CD4-positive, alpha-beta memory T cell (primary cell): ENCODE data around the gene ARHGAP45. TPM values are rescaled to one million over a fixed set of nuclear protein-coding genes. Genes with fewer than 3 reads are reported as not detected.
A peak's percentile ranks its signal among the peaks of the same experiment; 100 is the strongest.

Experiments
- CTCF ChIA-PET: fragments of 350-600 bp; sonication (Branson Sonifier 250); formaldehyde crosslinking; loops from one replicate; lab custom pipeline; 2021; ENCODE audit warnings: inconsistent platforms; ENCODE audit not compliant: partially characterized antibody; lab: Charles Lee
- POLR2A ChIA-PET: fragments of 350-600 bp; sonication (Branson Sonifier 250); formaldehyde crosslinking; loops from one replicate; lab custom pipeline; 2021; ENCODE audit not compliant: partially characterized antibody; lab: Charles Lee
- DNase-seq, 5 donors: peaks; one replicate each; pipeline versions ENCODE4 v3.0.0 to v3.0.0-alpha.2; 2020 to 2022; ENCODE audit warnings: mixed read lengths in 1 of 5
- H3K27ac ChIP-seq: one replicate; pipeline ENCODE4 v1.7.0; 2013; ENCODE audit warnings: low read depth, low read length
- H3K27me3 ChIP-seq: 2 replicates; pipeline ENCODE4 v1.7.0; 2013; ENCODE audit warnings: mild to moderate bottlenecking, low read length, moderate library complexity; ENCODE audit not compliant: insufficient read depth
- H3K36me3 ChIP-seq: 2 replicates; pipeline ENCODE4 v1.7.0; 2013; ENCODE audit warnings: mild to moderate bottlenecking, low read length, moderate library complexity; ENCODE audit not compliant: insufficient read depth
- H3K4me1 ChIP-seq: 2 replicates; pipeline ENCODE4 v1.7.0; 2013; ENCODE audit warnings: mild to moderate bottlenecking, low read length, moderate library complexity; ENCODE audit not compliant: insufficient read depth
- H3K4me3 ChIP-seq, 2 donors: one replicate each; pipeline ENCODE4 v1.7.0; 2013; ENCODE audit warnings: low read length in 2 of 2, mild to moderate bottlenecking in 1 of 2
- H3K9me3 ChIP-seq, 2 donors: one replicate each; pipeline ENCODE4 v1.7.0; 2013; ENCODE audit warnings: low read length in 2 of 2, control low read depth in 1 of 2; ENCODE audit not compliant: control insufficient read depth in 1 of 2
- H3K27ac Mint-ChIP-seq, 7 donors: one replicate each; pipeline ENCODE4 v1.8.0; 2020 to 2021; ENCODE audit warnings: mixed read lengths in 7 of 7, mild to moderate bottlenecking in 6 of 7, inconsistent platforms in 3 of 7, moderate library complexity in 3 of 7
- H3K27me3 Mint-ChIP-seq, 2 donors: one replicate each; pipeline ENCODE4 v1.8.0; 2020 to 2021; ENCODE audit warnings: mixed read lengths in 2 of 2
- H3K36me3 Mint-ChIP-seq, 2 donors: one replicate each; pipeline ENCODE4 v1.8.0; 2020 to 2021; ENCODE audit warnings: mixed read lengths in 2 of 2, inconsistent platforms in 1 of 2, mild to moderate bottlenecking in 1 of 2
- H3K4me1 Mint-ChIP-seq, 4 donors: one replicate each; pipeline ENCODE4 v1.8.0; 2020 to 2021; ENCODE audit warnings: mixed read lengths in 4 of 4, mild to moderate bottlenecking in 1 of 4
- H3K4me3 Mint-ChIP-seq, 8 donors: one replicate each; pipeline ENCODE4 v1.8.0; 2020 to 2021; ENCODE audit warnings: mixed read lengths in 8 of 8, mild to moderate bottlenecking in 7 of 8, moderate library complexity in 6 of 8, inconsistent platforms in 3 of 8
- H3K9me3 Mint-ChIP-seq, 8 donors: one replicate each; pipeline ENCODE4 v1.8.0; 2020 to 2021; ENCODE audit warnings: mixed read lengths in 8 of 8, mild to moderate bottlenecking in 5 of 8, inconsistent platforms in 3 of 8, moderate library complexity in 1 of 8
- intact Hi-C: fragments of 100-400 bp; cut with micrococcal nuclease; formaldehyde crosslinking; loops from one replicate; pipeline ENCODE4 v1.15.1; 2023
- polyA plus RNA-seq, 2 donors: library from polyadenylated mRNA; unstranded; fragments of 300-500 nt; fragmentation: Illumina TruSeq; gene quantifications; one replicate each; pipeline ENCODE4 v1.2.3, GENCODE V29; 2021
- total RNA-seq, 2 experiments: library from RNA; stranded (reverse); gene quantifications; one replicate each; pipeline ENCODE4 v1.2.3, GENCODE V29; 2021

Gene ARHGAP45
- total and polyA plus RNA-seq, 4 experiments from 2014 or later, result 222 to 836 (median 667) TPM

- intact Hi-C loops, result loop anchor here (1.0 kb wide), 1 partner anchor 13 kb away; the partner anchor contains the start of gene ABCA7
- CTCF ChIA-PET, result interaction anchor here (0.7 to 4.5 kb wide), 9 partner anchors 11 to 163 kb away, joined by 3 to 31 read pairs (median 3); partner anchors contain the start of genes ABCA7 and ARHGAP45
- H3K27ac Mint-ChIP-seq, result peak overlapping the region; percentile 93 to 98 (median 95)
Observed at GRCh38 chr19:1026783-1027649, 40.0 kb upstream of the ARHGAP45 start.

GRCh38 chr19:1027650-1028061 is 39.3 kb upstream of the ARHGAP45 start:
- Histone ChIP-seq H3K36me3 (peaks cover 11% of the 10 kb centered on the region), H3K4me1 (peaks cover 42% of the 10 kb centered on the region), H3K9me3 (no peaks in the 10 kb centered on the region), H3K27me3 (no peaks in the 10 kb centered on the region), H3K4me3 (peak overlapping the region; percentile 91 to 97), H3K27ac (peak overlapping the region; percentile 83)
- Mint-ChIP-seq H3K4me3 (peak overlapping the region; percentile 97 to 99 (median 98)), H3K27ac (peak overlapping the region; percentile 93 to 98 (median 95)), H3K27me3 (no peaks in the 10 kb centered on the region), H3K36me3 (peaks cover 12 to 22% of the 10 kb centered on the region in 2 donors), H3K9me3 (peaks cover 0 to 3% (median 0%) of the 10 kb centered on the region in 8 donors), H3K4me1 (peaks cover 10 to 36% (median 23%) of the 10 kb centered on the region in 4 donors)
- intact Hi-C loops, result loop anchor here (1.0 kb wide), 1 partner anchor 38 kb away; no protein-coding TSS in a partner anchor
- DNase-seq, result peak in 1 of 5 donors; percentile 42
- POLR2A ChIA-PET, result interaction anchor here (0.7 to 21.2 kb wide), 22 partner anchors 9 to 248 kb away, joined by 3 to 1029 read pairs (median 6); partner anchors contain the start of genes ABCA7, ARHGAP45, CIRBP and FAM174C
- CTCF ChIA-PET, result interaction anchor here (1.0 to 4.5 kb wide), 7 partner anchors 11 to 53 kb away, joined by 3 to 31 read pairs (median 3); partner anchors contain the start of genes ABCA7 and ARHGAP45

More at GRCh38 chr19:1026783-1027649, 40.0 kb upstream of the ARHGAP45 start:
- H3K27me3 ChIP-seq, result no peaks in the 10 kb centered on the region
- Mint-ChIP-seq H3K4me3 (peak overlapping the region; percentile 97 to 99 (median 98)), H3K4me1 (peaks cover 8 to 35% (median 21%) of the 10 kb centered on the region in 4 donors), H3K27me3 (no peaks in the 10 kb centered on the region), H3K9me3 (peaks cover 0 to 3% (median 0%) of the 10 kb centered on the region in 8 donors), H3K36me3 (peaks cover 6 to 16% of the 10 kb centered on the region in 2 donors)
- H3K27ac ChIP-seq, result peak overlapping the region; percentile 83
- peak; percentile 31 to 58 (median 46) for DNase-seq
- peak overlapping the region; percentile 91 to 97 for H3K4me3 ChIP-seq
- H3K9me3 ChIP-seq, result no peaks in the 10 kb centered on the region
- POLR2A ChIA-PET, result interaction anchor here (0.7 to 21.2 kb wide), 26 partner anchors 9 to 248 kb away, joined by 3 to 1029 read pairs (median 5); partner anchors contain the start of genes ABCA7, ARHGAP45, ATP5F1D and CIRBP
- H3K4me1 ChIP-seq, result peaks cover 37% of the 10 kb centered on the region
- H3K36me3 ChIP-seq, result peaks cover 5% of the 10 kb centered on the region

GRCh38 chr19:1028062-1028926 is 38.7 kb upstream of the ARHGAP45 start:
- Histone ChIP-seq H3K27me3 (no peaks in the 10 kb centered on the region), H3K4me3 (peak overlapping the region; percentile 91 to 97), H3K9me3 (no peaks in the 10 kb centered on the region), H3K27ac (peak overlapping the region; percentile 83), H3K4me1 (peaks cover 49% of the 10 kb centered on the region), H3K36me3 (peaks cover 18% of the 10 kb centered on the region)
- peaks cover 12 to 28% of the 10 kb centered on the region in 2 donors for H3K36me3 Mint-ChIP-seq
- CTCF ChIA-PET, result interaction anchor here (0.8 to 4.5 kb wide), 8 partner anchors 10 to 238 kb away, joined by 3 to 31 read pairs (median 4); partner anchors contain the start of genes ABCA7 and ARHGAP45
- POLR2A ChIA-PET, result interaction anchor here (0.7 to 21.2 kb wide), 28 partner anchors 10 to 247 kb away, joined by 3 to 1029 read pairs (median 6); partner anchors contain the start of genes ABCA7, ARHGAP45, CIRBP and FAM174C
- peaks cover 10 to 40% (median 27%) of the 10 kb centered on the region in 4 donors for H3K4me1 Mint-ChIP-seq
- intact Hi-C loops, result loop anchor here (1.0 kb wide), 1 partner anchor 37 kb away; no protein-coding TSS in a partner anchor
- peak; percentile 65 to 79 (median 75) for DNase-seq
- peaks cover 0 to 3% (median 0%) of the 10 kb centered on the region in 8 donors for H3K9me3 Mint-ChIP-seq
- H3K27ac Mint-ChIP-seq, result peak overlapping the region; percentile 89 to 98 (median 93)
- H3K27me3 Mint-ChIP-seq, result no peaks in the 10 kb centered on the region
- H3K4me3 Mint-ChIP-seq, result peak overlapping the region; percentile 89 to 98 (median 97)

- CTCF ChIA-PET, result interaction anchor here (0.7 to 2.9 kb wide), 8 partner anchors 11 to 234 kb away, joined by 3 to 18 read pairs (median 3); partner anchors contain the start of genes RNU6-2 and TMEM259
Observed at GRCh38 chr19:1032264-1032867, 34.6 kb upstream of the ARHGAP45 start.

GRCh38 chr19:1035998-1036621 is 30.9 kb upstream of the ARHGAP45 start:
- no peak for DNase-seq
- POLR2A ChIA-PET, result interaction anchor here (1.0 to 57.1 kb wide), 5 partner anchors 11 to 233 kb away, joined by 3 to 3893 read pairs (median 25); partner anchors contain the start of genes ARHGAP45, CIRBP, CNN2 and GPX4
- Mint-ChIP-seq H3K4me3 (peak overlapping the region in 2 of 8 donors; percentile 29 to 48), H3K36me3 (peaks cover 27 to 55% of the 10 kb centered on the region in 2 donors), H3K27ac (peak overlapping the region; percentile 23 to 97 (median 82)), H3K9me3 (peaks cover 0 to 6% (median 0%) of the 10 kb centered on the region in 8 donors), H3K4me1 (peaks cover 32 to 76% (median 56%) of the 10 kb centered on the region in 4 donors), H3K27me3 (no peaks in the 10 kb centered on the region)
- no peaks in the 10 kb centered on the region for H3K9me3 ChIP-seq
- peaks cover 65% of the 10 kb centered on the region for H3K4me1 ChIP-seq
- intact Hi-C loops, result loop anchor here (2.0 to 5.0 kb wide), 2 partner anchors 35 to 54 kb away; partner anchors contain the start of genes GRIN3B and WDR18
- H3K27ac ChIP-seq, result no peak overlapping the region
- no peak overlapping the region for H3K4me3 ChIP-seq
- CTCF ChIA-PET, result interaction anchor here (1.2 to 4.7 kb wide), 5 partner anchors 7 to 31 kb away, joined by 3 to 31 read pairs (median 4); partner anchors contain the start of genes ARHGAP45 and RNU6-2
- peaks cover 31% of the 10 kb centered on the region for H3K36me3 ChIP-seq
- no peaks in the 10 kb centered on the region for H3K27me3 ChIP-seq

More at GRCh38 chr19:1032264-1032867, 34.6 kb upstream of the ARHGAP45 start:
- no peaks in the 10 kb centered on the region for H3K27me3 Mint-ChIP-seq
- peak overlapping the region; percentile 9 for H3K27ac ChIP-seq
- H3K4me1 ChIP-seq, result peaks cover 64% of the 10 kb centered on the region
- H3K36me3 ChIP-seq, result peaks cover 27% of the 10 kb centered on the region
- DNase-seq, result no peak
- H3K9me3 ChIP-seq, result no peaks in the 10 kb centered on the region
- no peaks in the 10 kb centered on the region for H3K27me3 ChIP-seq
- H3K27ac Mint-ChIP-seq, result peak overlapping the region; percentile 36 to 89 (median 61)
- H3K4me3 ChIP-seq, result no peak overlapping the region
- H3K9me3 Mint-ChIP-seq, result peaks cover 0 to 3% (median 0%) of the 10 kb centered on the region in 8 donors
- POLR2A ChIA-PET, result interaction anchor here (0.8 to 21.2 kb wide), 7 partner anchors 7 to 237 kb away, joined by 3 to 1029 read pairs (median 6); partner anchors contain the start of genes ABCA7, ARHGAP45, CIRBP and RNU6-2
- peaks cover 26 to 40% of the 10 kb centered on the region in 2 donors for H3K36me3 Mint-ChIP-seq
- intact Hi-C loops, result no loop called here
- peak overlapping the region in 1 of 8 donors; percentile 15 for H3K4me3 Mint-ChIP-seq
- H3K4me1 Mint-ChIP-seq, result peaks cover 19 to 63% (median 38%) of the 10 kb centered on the region in 4 donors
